HG03280 (cell line): Measurements from ENCODE around the gene KRTAP19-7.

Source experiments
- ATAC-seq: cut with Tn5 transposase; IDR thresholded peaks from one replicate; pipeline ENCODE4 v1.9.1; 2021; ENCODE audit warnings: mild to moderate bottlenecking, moderate library complexity; ENCODE audit not compliant: unreplicated experiment

The KRTAP19-7 gene

GRCh38 chr21:30561264-30561895 is at the start of gene KRTAP19-7:
Gene KRTAP19-7, minus strand, starts transcription at chr21:30561314. Its CDS starts 25 bp downstream, at chr21:30561289.
- ATAC-seq = no peak

- ATAC-seq = no peak
Observed at GRCh38 chr21:30605968-30606367, 44.9 kb upstream of the KRTAP19-7 start.

- ATAC-seq = no peak
Observed at GRCh38 chr21:30600787-30601186, 39.7 kb upstream of the KRTAP19-7 start, which contains the start of gene KRTAP22-1. Gene KRTAP22-1, plus strand, starts transcription at chr21:30601087.

GRCh38 chr21:30598802-30599201 is 37.7 kb upstream of the KRTAP19-7 start, which contains the start of gene KRTAP6-2:
Gene KRTAP6-2, minus strand, starts transcription at chr21:30598902. Its CDS starts 28 bp downstream, at chr21:30598874.
- no peak for ATAC-seq

- ATAC-seq = no peak
Observed at GRCh38 chr21:30592140-30592539, 31.0 kb upstream of the KRTAP19-7 start, which contains the start of gene KRTAP6-3. Gene KRTAP6-3, plus strand, starts transcription at chr21:30592440. Its CDS starts 6 bp downstream, at chr21:30592446.

GRCh38 chr21:30590297-30590696 is 29.2 kb upstream of the KRTAP19-7 start, which contains the start of gene KRTAP22-2:
Gene KRTAP22-2, minus strand, starts transcription at chr21:30590397.
- ATAC-seq = no peak

- ATAC-seq = no peak
Observed at GRCh38 chr21:30582870-30583269, 21.8 kb upstream of the KRTAP19-7 start.

GRCh38 chr21:30580132-30580531 is 19.0 kb upstream of the KRTAP19-7 start:
- no peak for ATAC-seq

- ATAC-seq = no peak
Observed at GRCh38 chr21:30579346-30579745, 18.2 kb upstream of the KRTAP19-7 start.

- no peak for ATAC-seq
Observed at GRCh38 chr21:30577766-30578165, 16.7 kb upstream of the KRTAP19-7 start.

- ATAC-seq = no peak
Observed at GRCh38 chr21:30567617-30568016, 6.5 kb upstream of the KRTAP19-7 start.

- ATAC-seq = no peak
Observed at GRCh38 chr21:30563630-30564029, 2.5 kb upstream of the KRTAP19-7 start.

- ATAC-seq = no peak
Observed at GRCh38 chr21:30563072-30563471, 2.0 kb upstream of the KRTAP19-7 start.

GRCh38 chr21:30561957-30562356 is 843 bp upstream of the KRTAP19-7 start:
- no peak for ATAC-seq

GRCh38 chr21:30555095-30555494 is 6.0 kb downstream of the KRTAP19-7 start:
- no peak for ATAC-seq

- ATAC-seq = no peak
Observed at GRCh38 chr21:30552782-30553181, 8.3 kb downstream of the KRTAP19-7 start.

- ATAC-seq = no peak
Observed at GRCh38 chr21:30541764-30542163, 19.4 kb downstream of the KRTAP19-7 start, which contains the start of gene KRTAP19-6. Gene KRTAP19-6, minus strand, starts transcription at chr21:30541864. Its CDS starts 31 bp downstream, at chr21:30541833.

- no peak for ATAC-seq
Observed at GRCh38 chr21:30518876-30519275, 42.2 kb downstream of the KRTAP19-7 start.

GRCh38 chr21:30515681-30516080 is 45.4 kb downstream of the KRTAP19-7 start:
- no peak for ATAC-seq
